HL-60 (cell line): ENCODE data around the gene UBA6.

Experiments
- CTCF ChIP-seq: IDR thresholded peaks from one replicate; pipeline ENCODE4 v1.5.1; 2011; ENCODE audit warnings: low read length, control low read depth, inconsistent platforms; ENCODE audit not compliant: insufficient read depth
- GABPA ChIP-seq: IDR thresholded peaks from 2 replicates; pipeline ENCODE4 v1.6.1; 2012; ENCODE audit warnings: low read depth
- POLR2AphosphoS5 ChIP-seq: IDR thresholded peaks from 2 replicates; pipeline ENCODE4 v1.6.1; 2012; ENCODE audit warnings: low read depth
- REST ChIP-seq: IDR thresholded peaks from 2 replicates; pipeline ENCODE4 v1.6.1; 2012; ENCODE audit warnings: low read depth; ENCODE audit not compliant: insufficient replicate concordance
- SPI1 ChIP-seq: IDR thresholded peaks from 2 replicates; pipeline ENCODE4 v1.6.1; 2012; ENCODE audit warnings: low read depth, mild to moderate bottlenecking, borderline replicate concordance

GRCh38 chr4:67658302-67658701 is 42.7 kb downstream of the UBA6 start:
- TF ChIP-seq CTCF (no peak), GABPA (no peak), POLR2AphosphoS5 (no peak), REST (no peak), SPI1 (no peak)
